Tibial artery (tissue), 4 donors: ENCODE data around the gene CADM2.

Experiments used
- DNase-seq, 2 donors: peaks; one replicate each; pipeline ENCODE4 v3.0.0-alpha.2; 2019
- H3K27ac ChIP-seq, 2 donors: fragments of 200-600 bp; sonication (generic) in 1 of 2; 1 replicate in 1 of 2; 2 replicates in 1 of 2; pipeline ENCODE4 v1.5.1; 2018 to 2019; ENCODE audit warnings: mild to moderate bottlenecking in 1 of 2
- H3K27me3 ChIP-seq, 2 donors: fragments of 200-600 bp; sonication (generic) in 1 of 2; one replicate each; pipeline versions ENCODE4 v1.5.1 to v1.6.0; 2016 to 2019
- H3K36me3 ChIP-seq, 3 donors: fragments of 200-600 bp; sonication (generic) in 2 of 3; one replicate each; pipeline ENCODE4 v1.5.1; 2016 to 2019; ENCODE audit warnings: mild to moderate bottlenecking in 2 of 3
- H3K4me1 ChIP-seq, 4 donors: fragments of 200-600 bp; sonication (generic) in 2 of 4; 1 replicate in 3 of 4; 2 replicates in 1 of 4; pipeline ENCODE4 v1.5.1; 2016 to 2019
- H3K4me3 ChIP-seq, 2 donors: fragments of 200-600 bp; sonication (generic) in 1 of 2; 1 replicate in 1 of 2; 2 replicates in 1 of 2; pipeline ENCODE4 v1.5.1; 2018 to 2019; ENCODE audit warnings: mild to moderate bottlenecking in 2 of 2
- H3K9me3 ChIP-seq, 3 donors: fragments of 200-600 bp; sonication (generic) in 1 of 3; one replicate each; pipeline ENCODE4 v1.5.1; 2016 to 2019
- intact Hi-C: fragments of 100-400 bp; cut with DNase I; formaldehyde crosslinking; loops from one replicate; pipeline ENCODE4 v1.15.0; 2023; ENCODE audit warnings: low total_unique reads
- TF ChIP-seq, protein P1 (sequence below), 2 experiments: fragments of 200-600 bp in 1 of 2; fragments of 450-650 bp in 1 of 2; IDR thresholded peaks; one replicate each; pipeline ENCODE4 v1.5.1; 2017 to 2019; ENCODE audit warnings: antibody characterized with exemption in 2 of 2, mild to moderate bottlenecking in 1 of 2, moderate library complexity in 1 of 2

CADM2 gene

DNA sequence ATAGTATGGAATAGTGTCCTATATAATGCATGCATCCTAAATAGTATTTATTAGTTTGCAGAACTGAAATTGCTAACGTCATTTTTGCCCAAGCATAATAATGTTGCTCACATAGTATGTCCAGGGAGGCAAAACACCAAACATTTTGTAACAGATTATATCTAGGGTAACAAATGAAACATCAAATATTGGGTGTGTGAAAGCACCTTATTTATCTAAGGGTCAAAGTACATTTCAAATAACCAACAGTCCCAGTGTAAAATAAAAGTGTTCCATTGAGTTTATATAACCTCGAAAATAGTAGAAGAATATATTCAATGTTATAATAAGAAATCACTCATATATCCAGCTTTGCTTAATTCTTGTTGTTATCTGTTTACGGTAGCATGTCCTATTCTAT is 363.1 kb downstream of the CADM2 start:
- TF ChIP-seq, protein P1, sequence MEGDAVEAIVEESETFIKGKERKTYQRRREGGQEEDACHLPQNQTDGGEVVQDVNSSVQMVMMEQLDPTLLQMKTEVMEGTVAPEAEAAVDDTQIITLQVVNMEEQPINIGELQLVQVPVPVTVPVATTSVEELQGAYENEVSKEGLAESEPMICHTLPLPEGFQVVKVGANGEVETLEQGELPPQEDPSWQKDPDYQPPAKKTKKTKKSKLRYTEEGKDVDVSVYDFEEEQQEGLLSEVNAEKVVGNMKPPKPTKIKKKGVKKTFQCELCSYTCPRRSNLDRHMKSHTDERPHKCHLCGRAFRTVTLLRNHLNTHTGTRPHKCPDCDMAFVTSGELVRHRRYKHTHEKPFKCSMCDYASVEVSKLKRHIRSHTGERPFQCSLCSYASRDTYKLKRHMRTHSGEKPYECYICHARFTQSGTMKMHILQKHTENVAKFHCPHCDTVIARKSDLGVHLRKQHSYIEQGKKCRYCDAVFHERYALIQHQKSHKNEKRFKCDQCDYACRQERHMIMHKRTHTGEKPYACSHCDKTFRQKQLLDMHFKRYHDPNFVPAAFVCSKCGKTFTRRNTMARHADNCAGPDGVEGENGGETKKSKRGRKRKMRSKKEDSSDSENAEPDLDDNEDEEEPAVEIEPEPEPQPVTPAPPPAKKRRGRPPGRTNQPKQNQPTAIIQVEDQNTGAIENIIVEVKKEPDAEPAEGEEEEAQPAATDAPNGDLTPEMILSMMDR (IDR thresholded peaks at IDR 0.05) = no peak
- H3K27me3 ChIP-seq = no peaks in the 10 kb centered on the region
- intact Hi-C loops = no loop called here
- H3K27ac ChIP-seq = no peak overlapping the region
- no peaks in the 10 kb centered on the region for H3K36me3 ChIP-seq
- H3K4me3 ChIP-seq = no peak overlapping the region
- no peaks in the 10 kb centered on the region for H3K9me3 ChIP-seq
- H3K4me1 ChIP-seq = no peaks in the 10 kb centered on the region
- no peak for DNase-seq

DNA sequence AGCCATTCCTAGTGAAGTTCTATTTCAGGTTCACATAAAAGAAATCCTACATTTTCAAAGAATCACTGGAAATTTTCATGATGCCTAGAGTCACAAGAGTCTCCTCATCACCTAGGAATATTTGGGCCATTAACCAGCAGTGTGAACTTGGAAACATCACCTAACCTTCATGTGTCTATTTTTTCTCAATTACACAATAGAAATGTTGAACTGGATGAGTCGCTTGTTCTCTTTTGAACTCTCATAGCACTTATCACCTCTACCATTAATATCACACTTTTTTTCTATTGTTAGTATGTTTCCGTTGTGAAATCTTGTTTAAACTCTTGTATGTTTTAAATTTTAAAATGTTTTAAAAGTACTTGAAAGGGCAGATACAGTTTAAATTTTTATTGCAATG is 371.3 kb downstream of the CADM2 start:
- intact Hi-C loops = no loop called here

DNA sequence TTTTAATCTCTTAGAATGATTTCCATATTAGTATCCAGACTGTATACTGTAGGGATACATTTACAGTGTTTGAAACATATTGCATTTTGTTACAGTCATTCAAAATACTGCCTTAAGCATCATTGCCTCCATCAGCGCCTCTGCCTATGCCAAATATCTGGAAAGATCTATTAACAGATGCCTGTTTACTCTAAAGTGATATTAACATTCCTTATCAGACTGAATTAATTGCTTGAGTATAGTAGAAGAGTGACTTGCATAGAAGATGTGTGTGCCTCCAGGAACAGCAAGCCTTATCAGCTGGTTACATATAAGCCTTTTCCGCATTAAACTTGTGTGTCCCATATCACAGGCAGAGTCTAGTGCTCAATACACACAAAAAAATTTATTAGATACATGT is 379.1 kb downstream of the CADM2 start:
- Histone ChIP-seq H3K27ac (no peak overlapping the region), H3K4me1 (no peaks in the 10 kb centered on the region), H3K4me3 (no peak overlapping the region), H3K27me3 (no peaks in the 10 kb centered on the region), H3K9me3 (no peaks in the 10 kb centered on the region), H3K36me3 (no peaks in the 10 kb centered on the region)
- TF ChIP-seq, protein P1 (IDR thresholded peaks at IDR 0.05) = no peak
- intact Hi-C loops = no loop called here
- no peak for DNase-seq

More for the DNA sequence above, 371.3 kb downstream of the CADM2 start:
- Histone ChIP-seq H3K4me1 (no peaks in the 10 kb centered on the region), H3K27ac (no peak overlapping the region), H3K36me3 (no peaks in the 10 kb centered on the region), H3K27me3 (no peaks in the 10 kb centered on the region), H3K9me3 (no peaks in the 10 kb centered on the region), H3K4me3 (no peak overlapping the region)
- DNase-seq = no peak
- TF ChIP-seq, protein P1 (IDR thresholded peaks at IDR 0.05) = no peak

DNA sequence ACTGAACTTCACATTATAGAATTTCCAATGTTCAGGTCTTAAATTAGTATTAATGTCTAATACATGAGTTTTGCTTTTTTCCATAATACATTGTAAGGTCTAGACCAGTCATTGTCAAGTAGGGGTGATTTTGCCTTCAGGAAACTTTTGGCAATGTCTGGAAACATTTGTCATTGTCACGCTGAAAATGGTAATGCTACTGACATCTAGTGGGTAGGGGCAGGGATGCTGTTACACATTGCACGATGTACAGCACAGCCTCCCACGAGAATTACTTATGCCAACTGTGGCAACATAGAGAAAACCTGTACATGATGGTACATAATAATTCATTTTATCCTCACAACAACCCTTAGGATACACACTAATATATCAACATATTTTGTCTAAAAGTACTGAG is 384.1 kb downstream of the CADM2 start:
- Histone ChIP-seq H3K27me3 (no peaks in the 10 kb centered on the region), H3K4me3 (no peak overlapping the region), H3K4me1 (no peaks in the 10 kb centered on the region), H3K27ac (no peak overlapping the region), H3K36me3 (no peaks in the 10 kb centered on the region), H3K9me3 (peaks cover 0 to under 1% (median 0%) of the 10 kb centered on the region in 3 donors)
- DNase-seq = no peak
- TF ChIP-seq, protein P1 (IDR thresholded peaks at IDR 0.05) = no peak
- intact Hi-C loops = no loop called here

DNA sequence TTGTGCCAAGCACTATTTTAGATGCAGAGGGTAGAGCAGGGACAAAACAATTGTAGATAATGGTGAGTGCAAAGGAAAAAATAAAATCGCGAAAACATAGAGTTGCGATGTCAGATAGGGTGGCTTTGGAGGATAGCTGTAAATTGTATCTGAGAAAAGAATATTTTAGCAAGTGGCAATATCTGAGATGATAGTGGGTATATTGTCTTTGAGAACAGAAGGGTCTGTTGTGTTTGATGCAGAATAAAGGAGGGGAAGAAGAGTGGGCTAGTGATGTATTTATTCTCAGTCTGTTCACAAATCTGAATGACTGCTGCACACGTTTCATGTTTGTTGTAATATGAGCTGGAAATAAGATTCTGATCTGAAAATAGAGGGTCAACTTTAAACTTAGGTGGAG is 396.8 kb downstream of the CADM2 start:
- H3K4me1 ChIP-seq = no peaks in the 10 kb centered on the region
- intact Hi-C loops = no loop called here
- H3K27ac ChIP-seq = no peak overlapping the region
- H3K36me3 ChIP-seq = no peaks in the 10 kb centered on the region
- H3K4me3 ChIP-seq = no peak overlapping the region
- H3K27me3 ChIP-seq = no peaks in the 10 kb centered on the region
- TF ChIP-seq, protein P1 (IDR thresholded peaks at IDR 0.05) = no peak
- no peaks in the 10 kb centered on the region for H3K9me3 ChIP-seq
- DNase-seq = no peak

DNA sequence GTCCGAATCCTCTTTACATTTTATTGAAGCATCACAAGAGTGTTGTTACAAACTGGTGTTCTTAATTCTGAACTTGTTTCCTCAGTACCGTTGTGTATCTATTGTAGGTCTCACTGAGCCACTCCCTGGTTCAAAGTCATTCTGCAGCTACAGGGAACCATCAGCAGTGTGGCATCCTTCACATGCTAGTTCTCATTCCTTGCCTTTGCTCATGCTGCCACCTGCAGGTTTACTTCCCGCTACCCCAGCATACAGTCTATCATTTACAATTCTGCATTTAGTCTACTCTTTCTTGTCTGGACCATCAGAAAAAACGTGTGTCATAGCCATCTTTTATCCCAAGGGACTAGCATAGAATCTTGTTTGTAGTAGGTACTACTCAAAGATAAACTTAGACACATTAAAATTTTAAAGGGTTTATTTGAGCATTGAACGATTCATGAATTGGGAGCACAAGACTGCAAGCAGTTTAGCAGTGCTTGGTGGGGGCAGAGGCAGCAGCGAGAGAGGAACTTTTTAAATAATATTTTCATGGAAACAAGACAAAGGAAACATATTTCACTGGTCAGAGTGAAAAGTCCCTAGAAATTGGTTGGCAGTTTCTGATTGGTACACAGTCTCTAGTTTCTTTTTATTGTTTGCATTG is 402.1 kb downstream of the CADM2 start:
- no peak overlapping the region for H3K27ac ChIP-seq
- no peaks in the 10 kb centered on the region for H3K9me3 ChIP-seq
- H3K4me3 ChIP-seq = no peak overlapping the region
- intact Hi-C loops = no loop called here
- no peaks in the 10 kb centered on the region for H3K4me1 ChIP-seq
- no peaks in the 10 kb centered on the region for H3K36me3 ChIP-seq
- H3K27me3 ChIP-seq = no peaks in the 10 kb centered on the region
- TF ChIP-seq, protein P1 (IDR thresholded peaks at IDR 0.05) = no peak
- no peak for DNase-seq
